Measurements from ENCODE around the gene ESRP2.

ESRP2 gene

DNA sequence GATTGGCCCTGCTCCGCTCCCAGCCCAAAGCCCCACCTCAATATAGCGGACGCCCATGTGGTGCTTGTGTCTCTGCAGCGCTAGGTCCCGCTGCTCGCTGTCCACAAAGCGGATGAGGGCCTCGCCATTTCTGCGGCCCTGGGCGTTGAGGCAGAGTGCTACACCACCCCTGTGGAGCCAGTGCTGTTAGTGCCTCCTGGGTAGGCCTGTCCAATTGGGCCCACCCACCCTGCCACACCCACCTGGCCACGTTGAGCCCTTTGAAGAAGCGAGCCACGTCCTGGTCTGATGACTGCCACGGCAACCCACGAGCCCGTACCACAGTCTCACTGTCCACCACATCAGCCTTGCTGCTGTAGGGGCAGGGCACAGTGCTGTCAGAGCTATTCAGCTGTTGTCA lies 3.6 kb downstream of the ESRP2 start:
- Histone ChIP-seq H3K4me1 (ENCODE audit: control insufficient read depth in 2 of 2, insufficient read depth in 2 of 2, low read length in 2 of 2) (peaks cover 42 to 46% of the 10 kb centered on the region in 2 donors), H3K27ac (ENCODE audit: low read depth in 2 of 2, low read length in 2 of 2) (no peak overlapping the region), H3K9ac (ENCODE audit: low read depth in 1 of 2, low read length in 2 of 2) (no peak overlapping the region), H3K27me3 (ENCODE audit: control insufficient read depth in 2 of 2, insufficient read depth in 2 of 2, low read length in 2 of 2) (no peaks in the 10 kb centered on the region), H3K4me3 (ENCODE audit: low read length in 2 of 2) (no peak overlapping the region), H3K9me3 (ENCODE audit: control insufficient read depth in 2 of 2, low read length in 2 of 2) (no peaks in the 10 kb centered on the region), H3K36me3 (ENCODE audit: control insufficient read depth in 2 of 2, insufficient read depth in 2 of 2, low read length in 2 of 2) (peaks cover 39 to 45% of the 10 kb centered on the region in 2 donors)

DNA sequence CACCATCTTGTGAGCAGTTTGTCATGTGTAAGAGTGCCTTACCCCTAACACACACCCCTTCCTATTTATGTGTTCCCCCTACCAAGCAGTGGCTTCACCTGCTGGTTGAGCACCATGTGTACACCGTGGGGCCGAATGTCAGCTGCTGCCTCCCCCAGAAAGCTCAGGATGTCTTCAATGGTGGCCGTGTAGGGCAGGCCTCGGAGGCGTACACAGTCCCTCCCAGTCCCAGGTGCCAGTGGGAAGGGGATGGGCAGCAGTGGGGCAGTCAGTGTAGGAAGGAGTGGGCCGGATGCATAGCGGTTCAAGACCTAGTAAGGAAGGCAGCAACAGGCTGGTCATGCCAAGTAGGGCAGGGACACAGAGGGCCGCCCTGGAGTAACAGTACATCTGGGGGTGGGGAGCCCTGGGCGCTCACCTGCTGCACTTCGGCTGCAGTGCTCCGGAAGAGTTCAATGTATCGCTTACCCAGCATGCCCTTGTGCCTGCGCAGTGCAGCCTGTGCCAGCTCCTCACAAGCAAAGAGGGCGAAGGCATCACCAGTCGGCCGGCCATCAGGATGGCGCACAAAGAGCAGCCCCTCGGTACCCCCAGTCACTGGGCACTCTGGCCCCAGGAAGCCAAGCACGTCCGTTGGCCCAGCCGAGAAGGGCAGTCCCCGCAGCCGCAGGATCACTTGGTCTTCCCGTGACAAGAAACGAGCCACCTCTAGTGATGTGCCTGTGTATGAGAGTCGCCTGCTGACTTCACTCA lies 4.4 kb downstream of the ESRP2 start:
- peaks cover 39 to 45% of the 10 kb centered on the region in 2 donors for H3K36me3 ChIP-seq (ENCODE audit: control insufficient read depth in 2 of 2, insufficient read depth in 2 of 2, low read length in 2 of 2)
- H3K27ac ChIP-seq (ENCODE audit: low read depth in 2 of 2, low read length in 2 of 2): no peak overlapping the region
- H3K27me3 ChIP-seq (ENCODE audit: control insufficient read depth in 2 of 2, insufficient read depth in 2 of 2, low read length in 2 of 2): no peaks in the 10 kb centered on the region
- H3K4me3 ChIP-seq (ENCODE audit: low read length in 2 of 2): no peak overlapping the region
- no peak overlapping the region for H3K9ac ChIP-seq (ENCODE audit: low read depth in 1 of 2, low read length in 2 of 2)
- H3K4me1 ChIP-seq (ENCODE audit: control insufficient read depth in 2 of 2, insufficient read depth in 2 of 2, low read length in 2 of 2): peaks cover 43 to 45% of the 10 kb centered on the region in 2 donors
- no peaks in the 10 kb centered on the region for H3K9me3 ChIP-seq (ENCODE audit: control insufficient read depth in 2 of 2, low read length in 2 of 2)

DNA sequence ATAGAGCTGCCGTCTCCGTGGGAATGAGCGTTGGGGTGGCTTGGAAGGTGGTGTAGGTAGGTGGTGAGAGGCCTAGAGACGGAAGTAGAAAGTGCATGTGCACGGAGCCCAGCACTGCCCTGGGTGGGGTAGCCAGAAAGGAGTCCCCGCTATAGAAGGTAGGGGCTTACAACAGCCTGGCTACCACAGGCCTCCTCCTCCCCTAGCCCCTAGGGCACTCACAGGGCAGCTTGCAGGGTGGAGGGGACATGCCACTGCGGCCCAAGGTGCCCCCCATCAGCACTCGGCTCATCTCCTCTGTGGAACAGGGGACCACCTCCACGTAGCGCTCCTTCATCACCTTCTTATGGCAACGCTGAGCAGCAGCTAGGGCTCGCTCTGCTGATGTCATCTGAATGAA lies 5.0 kb downstream of the ESRP2 start:
- H3K4me1 ChIP-seq (ENCODE audit: control insufficient read depth in 2 of 2, insufficient read depth in 2 of 2, low read length in 2 of 2): peaks cover 41 to 42% of the 10 kb centered on the region in 2 donors
- peaks cover 39 to 45% of the 10 kb centered on the region in 2 donors for H3K36me3 ChIP-seq (ENCODE audit: control insufficient read depth in 2 of 2, insufficient read depth in 2 of 2, low read length in 2 of 2)
- H3K9ac ChIP-seq (ENCODE audit: low read depth in 1 of 2, low read length in 2 of 2): no peak overlapping the region
- no peak overlapping the region for H3K27ac ChIP-seq (ENCODE audit: low read depth in 2 of 2, low read length in 2 of 2)
- no peaks in the 10 kb centered on the region for H3K9me3 ChIP-seq (ENCODE audit: control insufficient read depth in 2 of 2, low read length in 2 of 2)
- H3K27me3 ChIP-seq (ENCODE audit: control insufficient read depth in 2 of 2, insufficient read depth in 2 of 2, low read length in 2 of 2): no peaks in the 10 kb centered on the region
- no peak overlapping the region for H3K4me3 ChIP-seq (ENCODE audit: low read length in 2 of 2)

DNA sequence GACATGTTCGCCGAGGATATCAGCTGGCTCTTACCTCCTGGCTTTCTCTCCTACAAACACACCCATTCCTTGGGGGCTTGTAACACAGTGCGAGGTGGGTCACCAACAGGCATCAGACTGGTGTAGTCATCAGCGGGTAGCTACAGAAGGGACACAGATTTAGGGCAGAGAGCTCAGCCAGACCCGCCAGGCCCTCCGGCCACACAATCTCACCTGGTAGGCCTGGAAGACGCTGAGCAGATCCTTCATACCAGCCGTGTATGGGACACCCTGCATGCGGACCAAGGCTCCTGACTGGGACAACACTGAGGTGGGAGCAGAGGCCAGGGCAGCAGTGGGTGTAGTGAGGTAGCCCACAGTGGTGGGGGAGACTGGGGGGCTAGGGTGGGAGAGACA lies 5.8 kb downstream of the ESRP2 start:
- H3K9me3 ChIP-seq (ENCODE audit: control insufficient read depth in 2 of 2, low read length in 2 of 2): no peaks in the 10 kb centered on the region
- H3K36me3 ChIP-seq (ENCODE audit: control insufficient read depth in 2 of 2, insufficient read depth in 2 of 2, low read length in 2 of 2): peaks cover 39 to 45% of the 10 kb centered on the region in 2 donors
- no peak overlapping the region for H3K9ac ChIP-seq (ENCODE audit: low read depth in 1 of 2, low read length in 2 of 2)
- peaks cover 41 to 42% of the 10 kb centered on the region in 2 donors for H3K4me1 ChIP-seq (ENCODE audit: control insufficient read depth in 2 of 2, insufficient read depth in 2 of 2, low read length in 2 of 2)
- no peak overlapping the region for H3K4me3 ChIP-seq (ENCODE audit: low read length in 2 of 2)
- no peak overlapping the region for H3K27ac ChIP-seq (ENCODE audit: low read depth in 2 of 2, low read length in 2 of 2)
- no peaks in the 10 kb centered on the region for H3K27me3 ChIP-seq (ENCODE audit: control insufficient read depth in 2 of 2, insufficient read depth in 2 of 2, low read length in 2 of 2)

DNA sequence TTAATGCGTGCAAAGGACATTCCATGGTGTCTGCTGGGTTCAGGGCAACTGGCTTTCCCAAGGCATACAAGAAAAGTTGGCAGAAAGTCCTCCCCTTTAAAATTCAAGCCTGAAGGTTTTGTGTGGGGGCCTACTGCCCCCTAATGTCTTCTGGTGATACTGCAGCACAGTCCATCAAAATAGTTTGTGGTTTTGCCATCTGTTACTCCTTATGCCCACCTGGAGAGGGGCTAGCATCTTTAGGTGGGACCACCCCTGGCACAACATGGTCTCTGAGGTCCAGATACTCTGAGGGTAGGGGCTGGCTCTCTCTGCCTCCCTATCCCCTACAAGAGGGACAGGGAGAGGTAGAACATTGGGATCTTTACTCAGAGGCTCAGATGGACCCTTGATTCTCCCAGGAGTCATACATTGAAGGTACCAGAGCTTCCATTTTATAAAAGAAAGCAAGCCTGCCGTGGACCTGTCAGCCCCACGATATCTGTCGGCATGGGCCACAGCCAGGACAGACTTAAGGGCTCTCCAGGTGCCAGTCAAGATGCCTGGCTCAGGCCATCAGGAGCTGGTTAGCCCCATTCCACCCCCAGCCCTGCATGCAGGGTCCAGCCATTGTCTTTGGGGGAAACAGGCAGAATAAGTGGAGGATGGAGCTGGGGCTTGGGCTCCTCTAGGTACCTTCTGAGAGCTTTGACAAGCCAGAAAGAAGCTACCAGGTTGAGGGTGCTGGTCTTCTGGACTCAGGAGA lies 6.3 kb downstream of the ESRP2 start:
- H3K36me3 ChIP-seq (ENCODE audit: control insufficient read depth in 2 of 2, insufficient read depth in 2 of 2, low read length in 2 of 2): peaks cover 39 to 45% of the 10 kb centered on the region in 2 donors
- no peak overlapping the region for H3K9ac ChIP-seq (ENCODE audit: low read depth in 1 of 2, low read length in 2 of 2)
- no peaks in the 10 kb centered on the region for H3K27me3 ChIP-seq (ENCODE audit: control insufficient read depth in 2 of 2, insufficient read depth in 2 of 2, low read length in 2 of 2)
- H3K9me3 ChIP-seq (ENCODE audit: control insufficient read depth in 2 of 2, low read length in 2 of 2): no peaks in the 10 kb centered on the region
- no peak overlapping the region for H3K4me3 ChIP-seq (ENCODE audit: low read length in 2 of 2)
- H3K4me1 ChIP-seq (ENCODE audit: control insufficient read depth in 2 of 2, insufficient read depth in 2 of 2, low read length in 2 of 2): peaks cover 38 to 39% of the 10 kb centered on the region in 2 donors
- H3K27ac ChIP-seq (ENCODE audit: low read depth in 2 of 2, low read length in 2 of 2): no peak overlapping the region

DNA sequence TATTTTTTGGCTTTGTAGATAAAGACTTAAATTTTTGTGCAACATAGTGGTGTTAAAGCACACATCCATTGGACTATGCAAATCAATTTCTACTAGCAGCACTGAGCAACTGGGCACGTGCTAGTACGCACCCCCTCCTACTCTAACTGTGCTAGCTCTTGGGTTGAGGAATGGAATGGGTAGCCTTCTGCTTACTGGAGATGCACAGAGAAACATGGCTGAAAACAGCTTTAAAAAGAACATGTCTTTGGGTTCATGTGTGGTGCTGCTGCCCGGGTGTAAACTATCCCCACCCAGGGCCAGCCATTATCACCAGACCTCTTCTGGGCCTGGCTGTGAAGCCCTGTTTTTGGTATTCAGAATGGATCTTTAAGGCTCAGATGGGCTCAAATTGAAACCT lies 7.3 kb downstream of the ESRP2 start:
- Histone ChIP-seq H3K9ac (ENCODE audit: low read depth in 1 of 2, low read length in 2 of 2) (no peak overlapping the region), H3K36me3 (ENCODE audit: control insufficient read depth in 2 of 2, insufficient read depth in 2 of 2, low read length in 2 of 2) (peaks cover 38 to 45% of the 10 kb centered on the region in 2 donors), H3K4me3 (ENCODE audit: low read length in 2 of 2) (no peak overlapping the region)

DNA sequence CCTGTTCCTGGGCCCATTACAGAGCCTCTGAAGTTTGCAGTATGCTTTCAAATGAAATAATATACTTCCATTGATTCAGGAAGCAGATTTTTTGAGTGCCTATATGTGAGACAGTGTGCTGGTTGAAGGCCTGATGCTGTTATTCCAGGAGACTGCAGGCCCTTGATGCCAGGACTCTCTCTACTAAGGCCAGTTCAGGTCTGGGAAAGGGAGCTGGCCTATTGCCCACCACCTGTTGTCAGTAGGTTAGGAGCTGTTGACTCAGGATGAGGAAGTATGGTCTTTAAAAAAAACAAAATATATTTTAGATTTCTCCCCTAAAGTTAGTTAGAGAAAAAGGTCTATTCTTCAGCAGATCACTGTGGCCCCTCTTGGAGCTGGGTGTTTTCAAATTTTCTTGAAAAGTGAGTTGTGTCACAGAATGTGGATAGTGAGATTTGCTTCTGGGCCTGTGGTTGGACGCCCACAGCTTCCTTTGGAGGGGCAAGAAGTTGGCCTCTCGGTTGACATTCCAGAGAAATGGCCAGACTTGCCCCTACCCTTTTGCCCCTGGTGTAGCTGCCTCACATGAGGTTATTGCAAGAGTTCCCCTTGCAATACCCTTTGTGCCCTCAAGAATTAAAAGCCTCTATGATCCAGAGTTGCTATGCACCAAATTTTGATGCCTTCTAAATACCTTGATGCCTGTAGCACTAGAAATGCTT lies 7.9 kb downstream of the ESRP2 start:
- peaks cover 32 to 43% of the 10 kb centered on the region in 2 donors for H3K36me3 ChIP-seq (ENCODE audit: control insufficient read depth in 2 of 2, insufficient read depth in 2 of 2, low read length in 2 of 2)

More for the DNA sequence above, 7.3 kb downstream of the ESRP2 start:
- peaks cover 30 to 31% of the 10 kb centered on the region in 2 donors for H3K4me1 ChIP-seq (ENCODE audit: control insufficient read depth in 2 of 2, insufficient read depth in 2 of 2, low read length in 2 of 2)
- H3K27me3 ChIP-seq (ENCODE audit: control insufficient read depth in 2 of 2, insufficient read depth in 2 of 2, low read length in 2 of 2): no peaks in the 10 kb centered on the region
- no peaks in the 10 kb centered on the region for H3K9me3 ChIP-seq (ENCODE audit: control insufficient read depth in 2 of 2, low read length in 2 of 2)
- H3K27ac ChIP-seq (ENCODE audit: low read depth in 2 of 2, low read length in 2 of 2): no peak overlapping the region

DNA sequence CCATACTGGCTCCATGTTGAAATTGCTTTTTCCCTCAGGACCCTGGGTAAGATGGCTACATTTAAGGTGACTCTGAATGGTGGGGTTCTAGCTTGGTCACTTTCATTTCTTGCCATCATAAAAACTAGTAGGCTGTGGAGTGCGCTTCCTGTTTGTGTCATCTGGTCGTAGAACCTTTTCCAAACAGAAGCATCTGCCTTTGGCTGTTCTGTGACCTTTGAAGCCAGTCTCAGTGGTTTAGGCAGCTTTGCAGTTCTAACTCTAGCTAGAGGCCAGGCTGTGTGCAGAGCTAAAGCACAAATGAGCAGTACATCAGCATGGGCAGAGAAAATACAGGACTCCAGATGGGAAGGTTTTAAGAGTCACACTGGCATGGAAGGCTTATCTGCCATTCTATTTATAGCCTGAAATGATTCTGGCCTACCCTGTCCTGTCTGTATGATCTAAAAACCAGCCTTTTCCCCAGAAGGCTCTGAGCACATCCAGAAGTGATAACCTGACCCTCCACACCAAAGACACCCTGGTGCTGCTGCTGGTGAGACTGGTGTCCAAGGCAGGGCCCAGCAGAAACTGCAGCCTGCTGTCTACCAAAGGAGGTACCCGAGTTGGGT lies 8.6 kb downstream of the ESRP2 start:
- Histone ChIP-seq H3K4me1 (ENCODE audit: control insufficient read depth in 2 of 2, insufficient read depth in 2 of 2, low read length in 2 of 2) (peaks cover 20 to 24% of the 10 kb centered on the region in 2 donors), H3K9me3 (ENCODE audit: control insufficient read depth in 2 of 2, low read length in 2 of 2) (no peaks in the 10 kb centered on the region), H3K27me3 (ENCODE audit: control insufficient read depth in 2 of 2, insufficient read depth in 2 of 2, low read length in 2 of 2) (no peaks in the 10 kb centered on the region), H3K4me3 (ENCODE audit: low read length in 2 of 2) (no peak overlapping the region), H3K36me3 (ENCODE audit: control insufficient read depth in 2 of 2, insufficient read depth in 2 of 2, low read length in 2 of 2) (peaks cover 29 to 38% of the 10 kb centered on the region in 2 donors), H3K9ac (ENCODE audit: low read depth in 1 of 2, low read length in 2 of 2) (no peak overlapping the region), H3K27ac (ENCODE audit: low read depth in 2 of 2, low read length in 2 of 2) (peak overlapping the region; percentile 27 to 34)

More for the DNA sequence above, 7.9 kb downstream of the ESRP2 start:
- peaks cover 24 to 25% of the 10 kb centered on the region in 2 donors for H3K4me1 ChIP-seq (ENCODE audit: control insufficient read depth in 2 of 2, insufficient read depth in 2 of 2, low read length in 2 of 2)
- no peaks in the 10 kb centered on the region for H3K9me3 ChIP-seq (ENCODE audit: control insufficient read depth in 2 of 2, low read length in 2 of 2)
- no peak overlapping the region for H3K9ac ChIP-seq (ENCODE audit: low read depth in 1 of 2, low read length in 2 of 2)
- H3K27ac ChIP-seq (ENCODE audit: low read depth in 2 of 2, low read length in 2 of 2): peak overlapping the region; percentile 27 to 34
- no peak overlapping the region for H3K4me3 ChIP-seq (ENCODE audit: low read length in 2 of 2)
- no peaks in the 10 kb centered on the region for H3K27me3 ChIP-seq (ENCODE audit: control insufficient read depth in 2 of 2, insufficient read depth in 2 of 2, low read length in 2 of 2)

DNA sequence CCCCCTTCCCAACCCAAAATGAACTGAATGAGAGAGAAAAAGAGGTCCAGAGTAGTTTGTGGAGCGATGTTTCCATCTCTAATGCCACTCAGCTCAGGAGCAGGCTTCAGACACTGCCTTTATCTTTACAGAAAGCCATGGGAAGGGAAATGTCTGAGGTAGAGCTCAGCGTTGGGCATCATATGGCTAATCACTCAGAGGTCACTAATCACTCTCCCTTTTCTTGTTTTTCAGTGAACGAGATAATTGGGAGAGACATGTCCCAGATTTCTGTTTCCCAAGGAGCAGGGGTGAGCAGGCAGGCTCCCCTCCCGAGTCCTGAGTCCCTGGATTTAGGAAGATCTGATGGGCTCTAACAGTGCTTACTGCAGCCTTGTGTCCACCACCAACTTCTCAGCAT lies 9.8 kb downstream of the ESRP2 start:
- no peaks in the 10 kb centered on the region for H3K27me3 ChIP-seq (ENCODE audit: control insufficient read depth in 2 of 2, insufficient read depth in 2 of 2, low read length in 2 of 2)
- H3K4me3 ChIP-seq (ENCODE audit: low read length in 2 of 2): no peak overlapping the region
- H3K36me3 ChIP-seq (ENCODE audit: control insufficient read depth in 2 of 2, insufficient read depth in 2 of 2, low read length in 2 of 2): peaks cover 17 to 31% of the 10 kb centered on the region in 2 donors
- H3K27ac ChIP-seq (ENCODE audit: low read depth in 2 of 2, low read length in 2 of 2): no peak overlapping the region
- peaks cover 20 to 24% of the 10 kb centered on the region in 2 donors for H3K4me1 ChIP-seq (ENCODE audit: control insufficient read depth in 2 of 2, insufficient read depth in 2 of 2, low read length in 2 of 2)
- no peaks in the 10 kb centered on the region for H3K9me3 ChIP-seq (ENCODE audit: control insufficient read depth in 2 of 2, low read length in 2 of 2)
- H3K9ac ChIP-seq (ENCODE audit: low read depth in 1 of 2, low read length in 2 of 2): no peak overlapping the region
